Right atrium auricular region (tissue), 2 donors: ENCODE measurements around the gene DYNLT2B. TPM values are rescaled to one million over a fixed set of nuclear protein-coding genes. Genes with fewer than 3 reads are reported as not detected.
A peak's percentile ranks its signal among the peaks of the same experiment; 100 is the strongest.

ENCODE experiments used
- DNase-seq: peaks from one replicate; pipeline ENCODE4 v3.0.0-alpha.2; 2019; ENCODE audit warnings: low spot score
- H3K27ac ChIP-seq, 2 donors: fragments of 200-600 bp; sonication (generic); 1 replicate in 1 of 2; 2 replicates in 1 of 2; pipeline ENCODE4 v1.5.1; 2016 to 2019
- H3K27me3 ChIP-seq, 2 donors: fragments of 200-600 bp; sonication (generic); one replicate each; pipeline versions ENCODE4 v1.5.1 to v1.6.0; 2017 to 2019
- H3K36me3 ChIP-seq: fragments of 200-600 bp; sonication (generic); one replicate; pipeline ENCODE4 v1.5.1; 2016
- H3K4me1 ChIP-seq, 2 donors: fragments of 200-600 bp; sonication (generic); one replicate each; pipeline versions ENCODE4 v1.5.1 to v1.6.0; 2017 to 2019
- H3K4me3 ChIP-seq, 2 donors: fragments of 200-600 bp; sonication (generic); 1 replicate in 1 of 2; 2 replicates in 1 of 2; pipeline ENCODE4 v1.5.1; 2017 to 2019; ENCODE audit warnings: mild to moderate bottlenecking in 1 of 2, moderate library complexity in 1 of 2
- H3K9me3 ChIP-seq, 2 donors: fragments of 200-600 bp; sonication (generic); one replicate each; pipeline ENCODE4 v1.5.1; 2019
- total RNA-seq, 2 donors: library from RNA; depleted of rRNA; stranded (reverse); fragments of >200 nt; gene quantifications; one replicate each; pipeline ENCODE4 v1.1.0, GENCODE V29; 2016
- TF ChIP-seq, protein P1 (sequence below), 2 donors: fragments of 200-600 bp; sonication (generic); IDR thresholded peaks; one replicate each; pipeline ENCODE4 v1.5.1; 2019; ENCODE audit warnings: antibody characterized with exemption in 2 of 2

DYNLT2B gene
- total RNA-seq, 2 donors from 2014 or later: 4.3 to 6.3 TPM

DNA sequence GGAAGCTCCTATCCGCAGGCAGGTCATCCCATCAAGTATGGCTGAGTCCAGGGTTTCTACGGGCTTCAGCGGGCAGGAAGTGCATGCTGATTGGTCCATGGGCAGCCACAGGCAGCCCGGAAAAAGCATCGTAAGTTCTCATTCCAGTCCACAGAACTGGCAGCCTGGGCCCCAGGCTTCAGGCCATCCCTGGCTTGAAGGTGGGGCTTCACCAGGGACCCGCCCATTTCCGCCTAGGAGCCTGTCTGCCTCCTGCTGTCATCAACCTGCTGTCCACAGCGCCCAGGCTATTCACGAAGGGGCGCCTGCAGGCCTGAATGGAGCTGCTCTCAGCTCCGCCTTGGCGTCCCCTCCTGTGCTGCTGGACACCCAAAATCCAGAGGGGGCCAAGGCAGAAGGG lies 44.4 kb downstream of the DYNLT2B start:
- Histone ChIP-seq H3K9me3 (no peaks in the 10 kb centered on the region), H3K27ac (no peak overlapping the region), H3K4me3 (no peak overlapping the region), H3K27me3 (no peaks in the 10 kb centered on the region), H3K4me1 (peaks cover 0 to 27% of the 10 kb centered on the region in 2 donors), H3K36me3 (peaks cover 27% of the 10 kb centered on the region)
- DNase-seq: no peak
- TF ChIP-seq, protein P1, sequence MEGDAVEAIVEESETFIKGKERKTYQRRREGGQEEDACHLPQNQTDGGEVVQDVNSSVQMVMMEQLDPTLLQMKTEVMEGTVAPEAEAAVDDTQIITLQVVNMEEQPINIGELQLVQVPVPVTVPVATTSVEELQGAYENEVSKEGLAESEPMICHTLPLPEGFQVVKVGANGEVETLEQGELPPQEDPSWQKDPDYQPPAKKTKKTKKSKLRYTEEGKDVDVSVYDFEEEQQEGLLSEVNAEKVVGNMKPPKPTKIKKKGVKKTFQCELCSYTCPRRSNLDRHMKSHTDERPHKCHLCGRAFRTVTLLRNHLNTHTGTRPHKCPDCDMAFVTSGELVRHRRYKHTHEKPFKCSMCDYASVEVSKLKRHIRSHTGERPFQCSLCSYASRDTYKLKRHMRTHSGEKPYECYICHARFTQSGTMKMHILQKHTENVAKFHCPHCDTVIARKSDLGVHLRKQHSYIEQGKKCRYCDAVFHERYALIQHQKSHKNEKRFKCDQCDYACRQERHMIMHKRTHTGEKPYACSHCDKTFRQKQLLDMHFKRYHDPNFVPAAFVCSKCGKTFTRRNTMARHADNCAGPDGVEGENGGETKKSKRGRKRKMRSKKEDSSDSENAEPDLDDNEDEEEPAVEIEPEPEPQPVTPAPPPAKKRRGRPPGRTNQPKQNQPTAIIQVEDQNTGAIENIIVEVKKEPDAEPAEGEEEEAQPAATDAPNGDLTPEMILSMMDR (IDR thresholded peaks at IDR 0.05): no peak

DNA sequence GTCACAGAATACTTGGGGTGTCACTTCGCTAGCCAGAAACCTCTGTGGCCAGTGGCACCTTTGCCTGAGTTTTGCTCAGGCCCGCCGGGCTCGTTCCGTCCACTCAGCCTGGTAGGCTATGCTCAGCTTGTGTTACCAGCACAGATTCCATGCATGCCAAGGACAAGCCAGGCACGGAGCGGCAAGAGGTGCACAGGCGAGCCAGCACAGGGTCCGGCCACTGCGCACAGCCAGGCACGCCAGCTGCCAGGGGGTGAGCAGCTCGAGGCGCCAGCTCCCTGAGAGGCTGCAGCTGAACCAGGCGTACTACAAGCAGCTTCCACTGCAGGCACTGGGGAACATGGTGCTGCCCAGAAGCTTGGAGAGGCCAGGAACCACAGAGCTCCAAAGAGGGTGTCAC lies 45.2 kb downstream of the DYNLT2B start:
- Histone ChIP-seq H3K4me1 (peaks cover 0 to 34% of the 10 kb centered on the region in 2 donors), H3K27ac (peak overlapping the region; percentile 11 to 70), H3K4me3 (no peak overlapping the region), H3K9me3 (no peaks in the 10 kb centered on the region), H3K36me3 (peaks cover 34% of the 10 kb centered on the region), H3K27me3 (no peaks in the 10 kb centered on the region)
- TF ChIP-seq, protein P1 (IDR thresholded peaks at IDR 0.05): no peak
- DNase-seq: no peak

GRCh38 chr3:196270499-196270898 lies 47.5 kb downstream of the DYNLT2B start:
- TF ChIP-seq, protein P1 (IDR thresholded peaks at IDR 0.05): no peak
- Histone ChIP-seq H3K27me3 (no peaks in the 10 kb centered on the region), H3K36me3 (peaks cover 56% of the 10 kb centered on the region), H3K27ac (no peak overlapping the region), H3K9me3 (no peaks in the 10 kb centered on the region), H3K4me3 (no peak overlapping the region), H3K4me1 (peaks cover 0 to 34% of the 10 kb centered on the region in 2 donors)
- no peak for DNase-seq

DNA sequence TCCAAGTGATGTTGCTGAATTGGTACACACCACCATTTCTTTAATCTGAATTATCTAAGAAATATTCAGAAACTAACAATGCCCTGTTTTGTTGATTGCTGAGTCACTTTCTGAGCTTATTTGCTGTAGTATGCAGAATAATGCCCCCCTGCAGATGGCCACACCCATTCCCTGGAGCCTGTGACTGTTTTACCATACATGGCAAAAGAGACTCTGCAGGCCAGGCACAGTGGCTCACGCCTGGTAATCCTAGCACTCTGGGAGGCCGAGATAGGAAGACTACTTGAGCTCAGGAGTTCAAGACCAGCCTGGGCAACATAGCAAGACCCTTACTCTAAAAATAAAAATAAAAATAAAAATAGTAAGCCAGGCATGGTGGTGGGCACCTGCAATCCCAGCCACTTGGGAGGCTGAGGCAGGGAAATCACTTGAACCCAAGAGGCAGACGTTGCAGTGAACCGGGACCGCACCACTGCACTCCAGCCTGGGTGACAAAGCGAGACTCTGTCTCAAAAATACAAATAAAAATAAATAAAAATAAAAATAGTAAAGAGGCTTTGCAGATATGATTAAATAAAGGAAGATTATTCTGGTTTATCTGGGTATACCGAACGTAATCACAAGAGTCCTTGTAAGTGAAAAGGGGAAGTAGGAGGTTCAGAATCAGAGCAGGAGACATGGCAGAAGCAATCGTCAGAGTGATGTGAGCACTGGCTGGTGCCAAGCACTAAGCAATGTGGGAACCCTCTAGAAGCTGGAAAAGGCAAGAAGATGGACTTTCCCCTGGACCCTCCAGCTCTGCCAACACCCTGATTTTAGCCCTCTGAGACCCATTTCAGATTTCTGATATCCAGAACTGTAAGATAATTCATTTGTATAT lies 49.5 kb downstream of the DYNLT2B start:
- H3K27ac ChIP-seq: no peak overlapping the region
- DNase-seq: peak; percentile 59
- no peaks in the 10 kb centered on the region for H3K27me3 ChIP-seq
- H3K4me3 ChIP-seq: no peak overlapping the region
- TF ChIP-seq, protein P1 (IDR thresholded peaks at IDR 0.05): no peak
- peaks cover 68% of the 10 kb centered on the region for H3K36me3 ChIP-seq
- peaks cover 0 to 23% of the 10 kb centered on the region in 2 donors for H3K4me1 ChIP-seq
- H3K9me3 ChIP-seq: no peaks in the 10 kb centered on the region

DNA sequence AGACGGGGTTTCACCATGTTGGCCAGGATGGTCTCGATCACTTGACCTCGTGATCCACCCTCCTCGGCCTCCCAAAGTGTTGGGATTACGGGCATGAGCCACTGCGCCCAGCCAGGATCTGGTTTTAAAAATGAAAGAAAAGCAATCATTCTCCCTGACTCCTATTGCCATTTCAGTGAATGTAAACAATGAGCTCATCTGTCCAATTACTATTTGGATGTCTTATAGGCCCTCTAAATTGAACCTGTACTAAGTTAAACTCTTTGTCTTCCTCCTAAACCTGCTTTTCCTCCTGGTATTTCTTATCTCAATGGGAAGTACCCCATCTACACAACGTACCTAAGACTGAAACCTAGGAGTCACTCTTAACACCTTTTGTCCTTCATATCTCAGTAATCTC lies 54.2 kb downstream of the DYNLT2B start:
- Histone ChIP-seq H3K4me1 (peaks cover 0 to 9% of the 10 kb centered on the region in 2 donors), H3K27ac (no peak overlapping the region), H3K9me3 (no peaks in the 10 kb centered on the region), H3K4me3 (no peak overlapping the region), H3K27me3 (no peaks in the 10 kb centered on the region), H3K36me3 (peaks cover 58% of the 10 kb centered on the region)
- TF ChIP-seq, protein P1 (IDR thresholded peaks at IDR 0.05): no peak
- DNase-seq: no peak
